Fibroblast of lung (primary cell): ENCODE measurements around the gene ST3GAL4. TPM values are rescaled to one million over a fixed set of nuclear protein-coding genes. Genes with fewer than 3 reads are reported as not detected.

Source experiments
- DNase-seq, 2 donors: peaks; one replicate each; pipeline versions ENCODE4 v3.0.0 to v3.0.0-alpha.2; 2010; ENCODE audit warnings: low read depth in 2 of 2
- H2AFZ ChIP-seq: 2 replicates; pipeline ENCODE4 v1.5.1; 2012; ENCODE audit warnings: low read length, control low read depth, inconsistent platforms
- H3K27ac ChIP-seq: 2 replicates; pipeline ENCODE4 v1.5.1; 2011; ENCODE audit warnings: low read length, control low read depth; ENCODE audit not compliant: insufficient read depth
- H3K27me3 ChIP-seq: 2 replicates; pipeline ENCODE4 v1.5.1; 2011; ENCODE audit warnings: mild to moderate bottlenecking, low read length; ENCODE audit not compliant: control insufficient read depth, insufficient read depth
- H3K36me3 ChIP-seq: 2 replicates; pipeline ENCODE4 v1.5.1; 2011; ENCODE audit warnings: low read length; ENCODE audit not compliant: control insufficient read depth, insufficient read depth
- H3K4me1 ChIP-seq: 2 replicates; pipeline ENCODE4 v1.5.1; 2011; ENCODE audit warnings: low read length; ENCODE audit not compliant: control insufficient read depth, insufficient read depth; ENCODE audit errors: extremely low read depth
- H3K4me2 ChIP-seq: 2 replicates; pipeline ENCODE4 v1.5.1; 2011; ENCODE audit warnings: low read length, control low read depth; ENCODE audit not compliant: insufficient read depth; ENCODE audit errors: extremely low read depth
- H3K4me3 ChIP-seq, 4 experiments: fragments of 200-600 bp in 1 of 4; sonication (generic) in 1 of 4; replicated peaks in 1 of 4; 2 replicates each; pipeline ENCODE4 v1.5.1; 2011 to 2016; ENCODE audit warnings: low read length in 4 of 4, low read depth in 3 of 4, mild to moderate bottlenecking in 3 of 4, control low read depth in 2 of 4, inconsistent platforms in 1 of 4, mixed read lengths in 1 of 4; ENCODE audit not compliant: insufficient read depth in 1 of 4; ENCODE audit errors: control extremely low read depth in 1 of 4
- H3K79me2 ChIP-seq: 2 replicates; pipeline ENCODE4 v1.5.1; 2012; ENCODE audit warnings: mild to moderate bottlenecking, low read length, inconsistent platforms; ENCODE audit not compliant: control insufficient read depth, insufficient read depth
- H3K9ac ChIP-seq: 2 replicates; pipeline ENCODE4 v1.5.1; 2011; ENCODE audit warnings: mild to moderate bottlenecking, low read length, control low read depth; ENCODE audit not compliant: insufficient read depth
- H3K9me3 ChIP-seq: 2 replicates; pipeline ENCODE4 v1.5.1; 2012; ENCODE audit warnings: low read depth, low read length; ENCODE audit not compliant: control insufficient read depth, insufficient read depth
- H4K20me1 ChIP-seq: 2 replicates; pipeline ENCODE4 v1.5.1; 2011; ENCODE audit warnings: low read length; ENCODE audit not compliant: control insufficient read depth, insufficient read depth; ENCODE audit errors: extremely low read depth
- EZH2 ChIP-seq: IDR thresholded peaks from 2 replicates; pipeline ENCODE4 v1.5.1; 2012; ENCODE audit warnings: low read length, control low read depth, mild to moderate bottlenecking; ENCODE audit errors: missing control alignments
- polyA plus RNA-seq, 2 donors: library from polyadenylated mRNA; depleted of rRNA in 1 of 2; stranded (reverse) in 1 of 2; unstranded in 1 of 2; fragments of >200 nt; gene quantifications; 2 replicates each; pipeline ENCODE4 v1.2.1, GENCODE V29; 2011 to 2012; ENCODE audit warnings: missing spikeins in 1 of 2
- total RNA-seq: library from RNA; depleted of rRNA; stranded (reverse); fragments of >200 nt; gene quantifications from 2 replicates; pipeline ENCODE4 v1.2.1, GENCODE V29; 2014
- TF ChIP-seq, protein P1 (sequence below), 2 donors: IDR thresholded peaks in 1 of 2; conservative IDR thresholded peaks in 1 of 2; 1 replicate in 1 of 2; 2 replicates in 1 of 2; pipeline ENCODE4 v1.5.1; 2011 to 2012; ENCODE audit warnings: low read length in 2 of 2, control low read depth in 1 of 2, inconsistent platforms in 1 of 2, low read depth in 1 of 2, mild to moderate bottlenecking in 1 of 2

ST3GAL4 gene
- total and polyA plus RNA-seq, 2 donors (not counting 1 experiment from before 2014, with no cell fraction given) = 16.7 to 36.8 TPM

DNA sequence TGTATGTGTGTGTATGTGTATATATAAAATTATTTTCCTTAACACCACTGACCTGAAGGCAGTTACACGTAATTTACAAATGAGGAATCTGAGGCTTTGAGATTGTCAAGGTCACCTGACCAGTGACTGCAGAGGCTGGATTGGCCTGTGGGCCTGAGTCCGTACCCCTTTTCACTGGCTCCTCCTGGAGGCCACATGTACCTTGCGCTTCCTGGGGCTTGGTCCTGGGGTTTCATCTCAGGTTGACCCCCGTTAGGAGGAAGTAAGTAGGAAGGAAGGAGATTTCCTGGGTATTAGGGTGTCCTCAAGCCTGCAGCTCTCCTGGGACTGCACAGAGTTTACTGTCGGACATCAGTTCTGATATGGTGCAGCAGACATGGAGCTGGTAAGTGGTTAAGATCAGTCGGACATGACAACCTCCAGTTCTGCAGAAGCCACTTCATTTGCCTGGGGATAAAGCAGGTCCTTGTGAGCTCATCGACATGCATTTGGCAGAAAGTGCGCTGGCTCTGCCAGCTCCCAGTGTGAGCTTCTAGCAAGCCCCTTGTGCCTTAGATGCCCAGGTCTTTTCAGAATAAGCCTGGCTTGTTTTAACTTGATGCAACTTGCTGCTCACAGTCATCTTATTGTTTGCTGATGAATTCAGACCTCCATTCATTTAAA, 36.6 kb downstream of the ST3GAL4 start:
- no peaks in the 10 kb centered on the region for H3K4me1 ChIP-seq
- TF ChIP-seq EZH2 = no peak
- TF ChIP-seq, protein P1, sequence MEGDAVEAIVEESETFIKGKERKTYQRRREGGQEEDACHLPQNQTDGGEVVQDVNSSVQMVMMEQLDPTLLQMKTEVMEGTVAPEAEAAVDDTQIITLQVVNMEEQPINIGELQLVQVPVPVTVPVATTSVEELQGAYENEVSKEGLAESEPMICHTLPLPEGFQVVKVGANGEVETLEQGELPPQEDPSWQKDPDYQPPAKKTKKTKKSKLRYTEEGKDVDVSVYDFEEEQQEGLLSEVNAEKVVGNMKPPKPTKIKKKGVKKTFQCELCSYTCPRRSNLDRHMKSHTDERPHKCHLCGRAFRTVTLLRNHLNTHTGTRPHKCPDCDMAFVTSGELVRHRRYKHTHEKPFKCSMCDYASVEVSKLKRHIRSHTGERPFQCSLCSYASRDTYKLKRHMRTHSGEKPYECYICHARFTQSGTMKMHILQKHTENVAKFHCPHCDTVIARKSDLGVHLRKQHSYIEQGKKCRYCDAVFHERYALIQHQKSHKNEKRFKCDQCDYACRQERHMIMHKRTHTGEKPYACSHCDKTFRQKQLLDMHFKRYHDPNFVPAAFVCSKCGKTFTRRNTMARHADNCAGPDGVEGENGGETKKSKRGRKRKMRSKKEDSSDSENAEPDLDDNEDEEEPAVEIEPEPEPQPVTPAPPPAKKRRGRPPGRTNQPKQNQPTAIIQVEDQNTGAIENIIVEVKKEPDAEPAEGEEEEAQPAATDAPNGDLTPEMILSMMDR (conservative IDR thresholded peaks at IDR 0.05 in 1 of 2, IDR thresholded peaks at IDR 0.05 in 1 of 2; ENCODE audit: low read depth in 1 of 2, low read length in 2 of 2) = no peak
- no peaks in the 10 kb centered on the region for H3K36me3 ChIP-seq
- H3K9me3 ChIP-seq = no peaks in the 10 kb centered on the region
- no peak overlapping the region for H3K9ac ChIP-seq
- H3K79me2 ChIP-seq = no peaks in the 10 kb centered on the region
- no peak overlapping the region for H2AFZ ChIP-seq
- no peak overlapping the region for H3K4me2 ChIP-seq
- no peaks in the 10 kb centered on the region for H3K27me3 ChIP-seq
- no peak overlapping the region for H3K27ac ChIP-seq
- DNase-seq = no peak
- H3K4me3 ChIP-seq = no peak overlapping the region
- H4K20me1 ChIP-seq = no peaks in the 10 kb centered on the region

DNA sequence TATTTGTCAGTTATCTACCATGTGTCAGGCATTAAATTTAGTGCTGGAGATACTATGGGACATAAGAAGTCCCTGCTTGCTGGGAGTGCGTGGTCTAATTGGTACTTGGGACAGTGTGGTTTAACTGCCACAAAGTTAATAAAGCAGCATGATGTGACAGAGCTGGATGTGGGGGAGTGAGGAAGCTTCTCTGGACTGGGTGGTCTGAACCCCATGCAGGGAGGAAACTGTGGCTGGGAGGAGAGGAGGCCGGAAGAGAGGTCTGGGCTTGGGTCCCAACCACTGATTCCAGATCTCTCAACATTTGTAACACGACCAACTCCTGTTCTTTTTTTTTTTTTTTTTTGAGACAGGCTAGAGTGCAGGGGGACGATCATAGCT, 37.1 kb downstream of the ST3GAL4 start:
- no peaks in the 10 kb centered on the region for H3K9me3 ChIP-seq
- H3K4me1 ChIP-seq = no peaks in the 10 kb centered on the region
- H3K4me3 ChIP-seq = no peak overlapping the region
- H3K4me2 ChIP-seq = no peak overlapping the region
- H2AFZ ChIP-seq = no peak overlapping the region
- H3K79me2 ChIP-seq = no peaks in the 10 kb centered on the region
- H3K36me3 ChIP-seq = no peaks in the 10 kb centered on the region
- TF ChIP-seq EZH2 = no peak
- TF ChIP-seq, protein P1 (conservative IDR thresholded peaks at IDR 0.05 in 1 of 2, IDR thresholded peaks at IDR 0.05 in 1 of 2; ENCODE audit: low read depth in 1 of 2, low read length in 2 of 2) = no peak
- no peak overlapping the region for H3K9ac ChIP-seq
- H3K27ac ChIP-seq = no peak overlapping the region
- DNase-seq = no peak
- no peaks in the 10 kb centered on the region for H4K20me1 ChIP-seq
- no peaks in the 10 kb centered on the region for H3K27me3 ChIP-seq

DNA sequence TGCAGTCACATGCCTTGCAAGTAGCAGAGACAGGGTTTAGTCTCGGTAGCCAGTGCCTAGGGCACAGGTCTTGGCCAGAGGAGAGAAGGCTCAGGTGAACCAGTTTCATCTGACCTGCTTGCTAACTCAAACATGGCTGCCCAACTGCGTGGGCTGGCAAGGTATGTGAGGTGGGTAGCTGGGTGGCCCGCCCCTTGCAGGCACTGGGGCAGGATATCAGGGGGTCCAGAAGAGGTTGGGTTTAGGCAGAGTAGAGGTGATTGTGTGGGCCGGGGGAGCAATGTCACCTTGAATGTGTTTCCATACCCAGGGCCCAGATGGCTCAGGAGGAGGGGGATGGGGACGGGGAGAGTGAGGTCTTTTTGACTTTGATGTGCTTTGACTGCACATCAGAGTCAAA, 37.7 kb downstream of the ST3GAL4 start:
- Histone ChIP-seq H4K20me1 (no peaks in the 10 kb centered on the region), H3K27ac (no peak overlapping the region), H3K9ac (no peak overlapping the region), H3K79me2 (no peaks in the 10 kb centered on the region), H3K27me3 (no peaks in the 10 kb centered on the region), H3K4me1 (no peaks in the 10 kb centered on the region), H3K4me3 (no peak overlapping the region), H2AFZ (no peak overlapping the region), H3K4me2 (no peak overlapping the region), H3K36me3 (no peaks in the 10 kb centered on the region), H3K9me3 (no peaks in the 10 kb centered on the region)
- TF ChIP-seq, protein P1 (conservative IDR thresholded peaks at IDR 0.05 in 1 of 2, IDR thresholded peaks at IDR 0.05 in 1 of 2; ENCODE audit: low read depth in 1 of 2, low read length in 2 of 2) = no peak
- no peak for TF ChIP-seq EZH2
- no peak for DNase-seq
